GM19397 (cell line): ENCODE data around the gene ATG12.
"Not testable (repeated sequence)": the region's sequence is repeated elsewhere in the genome, so short reads cannot be mapped to it uniquely, and the experiment has no call there.

ENCODE experiments used
- ATAC-seq: cut with Tn5 transposase; IDR thresholded peaks from one replicate; pipeline ENCODE4 v1.9.1; 2021; ENCODE audit warnings: mild to moderate bottlenecking, moderate library complexity; ENCODE audit not compliant: unreplicated experiment

The ATG12 gene

GRCh38 chr5:115842952-115843351, 1.6 kb upstream of the ATG12 start:
- no peak for ATAC-seq

- ATAC-seq: peak; percentile 37
Measured at GRCh38 chr5:115842089-115842935, 947 bp upstream of the ATG12 start.

- no peak for ATAC-seq
Measured at GRCh38 chr5:115840873-115841272, 492 bp downstream of the ATG12 start.

- ATAC-seq: no peak
Measured at GRCh38 chr5:115838885-115839518, 2.4 kb downstream of the ATG12 start.

GRCh38 chr5:115835481-115835880, 5.9 kb downstream of the ATG12 start:
- no peak for ATAC-seq

GRCh38 chr5:115831163-115831768, 10.1 kb downstream of the ATG12 start:
- no peak for ATAC-seq

- ATAC-seq: no peak
Measured at GRCh38 chr5:115829913-115830312, 11.5 kb downstream of the ATG12 start.

- ATAC-seq: no peak
Measured at GRCh38 chr5:115825948-115826347, 15.4 kb downstream of the ATG12 start.

GRCh38 chr5:115824983-115825382, 16.4 kb downstream of the ATG12 start:
- not testable (repeated sequence) for ATAC-seq

- ATAC-seq: no peak
Measured at GRCh38 chr5:115820846-115821245, 20.5 kb downstream of the ATG12 start.

- no peak for ATAC-seq
Measured at GRCh38 chr5:115818821-115819220, 22.5 kb downstream of the ATG12 start.

- ATAC-seq: no peak
Measured at GRCh38 chr5:115817386-115817785, 24.0 kb downstream of the ATG12 start.

- no peak for ATAC-seq
Measured at GRCh38 chr5:115816226-115817081, 24.9 kb downstream of the ATG12 start, which contains the start of gene CDO1. Gene CDO1, minus strand, starts transcription at chr5:115816659. Its CDS starts 262 bp downstream, at chr5:115816397.

GRCh38 chr5:115815693-115816225, 25.6 kb downstream of the ATG12 start:
- no peak for ATAC-seq

- ATAC-seq: no peak
Measured at GRCh38 chr5:115815006-115815692, 26.2 kb downstream of the ATG12 start.

GRCh38 chr5:115813719-115814118, 27.6 kb downstream of the ATG12 start:
- ATAC-seq: no peak

GRCh38 chr5:115812372-115812771, 29.0 kb downstream of the ATG12 start:
- no peak for ATAC-seq

GRCh38 chr5:115811406-115811805, 30.0 kb downstream of the ATG12 start:
- ATAC-seq: no peak

GRCh38 chr5:115810761-115811160, 30.6 kb downstream of the ATG12 start:
- ATAC-seq: no peak

GRCh38 chr5:115809946-115810345, 31.4 kb downstream of the ATG12 start:
- no peak for ATAC-seq
